Adipocyte (in vitro differentiated cells): ENCODE measurements around the gene SIN3B.
A peak's percentile ranks its signal among the peaks of the same experiment; 100 is the strongest.
"Not testable (repeated sequence)": the region's sequence is repeated elsewhere in the genome, so short reads cannot be mapped to it uniquely, and the experiment has no call there.

ENCODE experiments used
- DNase-seq: peaks from one replicate; pipeline ENCODE4 v3.0.0-alpha.2; 2015; ENCODE audit warnings: low read depth
- H3K27me3 ChIP-seq: replicated peaks from 2 replicates; pipeline ENCODE4 v1.7.0; 2013; ENCODE audit warnings: mild to moderate bottlenecking, low read length, moderate library complexity; ENCODE audit not compliant: control insufficient read depth, insufficient read depth
- H3K36me3 ChIP-seq: 2 replicates; pipeline ENCODE4 v1.7.0; 2013; ENCODE audit warnings: low read length, mild to moderate bottlenecking, moderate library complexity; ENCODE audit not compliant: control insufficient read depth, insufficient read depth, severe bottlenecking
- H3K4me1 ChIP-seq: 2 replicates; pipeline ENCODE4 v1.7.0; 2013; ENCODE audit warnings: mild to moderate bottlenecking, low read length, moderate library complexity; ENCODE audit not compliant: control insufficient read depth, insufficient read depth
- H3K4me3 ChIP-seq: 2 replicates; pipeline ENCODE4 v1.7.0; 2013; ENCODE audit warnings: mild to moderate bottlenecking, low read length, moderate library complexity
- H3K9ac ChIP-seq: 2 replicates; pipeline ENCODE4 v1.7.0; 2013; ENCODE audit warnings: mild to moderate bottlenecking, low read length, moderate library complexity
- H3K9me3 ChIP-seq: 2 replicates; pipeline ENCODE4 v1.7.0; 2013; ENCODE audit warnings: mild to moderate bottlenecking, low read length, moderate library complexity; ENCODE audit not compliant: control insufficient read depth

The SIN3B gene

GRCh38 chr19:16797876-16798275 is 31.3 kb upstream of the SIN3B start:
- no peak overlapping the region for H3K4me3 ChIP-seq
- H3K27me3 ChIP-seq = no peaks in the 10 kb centered on the region
- DNase-seq = no peak
- peaks cover 3% of the 10 kb centered on the region for H3K9me3 ChIP-seq
- H3K9ac ChIP-seq = no peak overlapping the region
- no peaks in the 10 kb centered on the region for H3K36me3 ChIP-seq
- H3K4me1 ChIP-seq = peaks cover 2% of the 10 kb centered on the region

DNA sequence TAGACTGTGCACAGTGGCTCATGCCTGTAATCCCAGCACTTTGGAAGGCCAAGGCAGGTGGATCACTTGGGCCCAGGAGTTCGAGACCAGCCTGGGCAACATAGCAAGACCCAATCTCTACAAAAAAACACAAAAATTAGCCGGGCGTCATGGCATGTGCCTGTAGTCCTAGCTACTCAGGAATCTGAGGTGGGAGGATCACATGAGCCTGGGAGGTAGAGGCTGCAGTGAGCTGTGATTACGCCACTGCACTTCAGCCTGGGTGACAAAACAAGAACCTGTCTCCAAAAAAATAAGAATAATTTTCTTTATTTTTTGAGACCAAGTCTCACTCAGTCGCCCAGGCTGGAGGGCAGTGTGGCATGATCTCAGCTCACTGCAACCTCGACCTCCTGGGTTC is 30.9 kb upstream of the SIN3B start:
- not testable (repeated sequence) for H3K9me3 ChIP-seq, H3K4me3 ChIP-seq, H3K4me1 ChIP-seq

GRCh38 chr19:16799740-16800139 is 29.5 kb upstream of the SIN3B start:
- Histone ChIP-seq H3K36me3 (no peaks in the 10 kb centered on the region), H3K4me1 (peaks cover 2% of the 10 kb centered on the region), H3K9me3 (peaks cover 3% of the 10 kb centered on the region), H3K4me3 (no peak overlapping the region), H3K27me3 (no peaks in the 10 kb centered on the region), H3K9ac (no peak overlapping the region)
- no peak for DNase-seq

More for the DNA sequence above, 30.9 kb upstream of the SIN3B start:
- not testable (repeated sequence) for H3K27me3 ChIP-seq, H3K36me3 ChIP-seq, H3K9ac ChIP-seq, DNase-seq

GRCh38 chr19:16801600-16802013 is 27.6 kb upstream of the SIN3B start:
- Histone ChIP-seq H3K9me3 (no peaks in the 10 kb centered on the region), H3K27me3 (peaks cover 4% of the 10 kb centered on the region), H3K4me3 (no peak overlapping the region), H3K4me1 (peaks cover 2% of the 10 kb centered on the region), H3K9ac (no peak overlapping the region), H3K36me3 (no peaks in the 10 kb centered on the region)
- DNase-seq = peak; percentile 11

- Histone ChIP-seq H3K36me3 (no peaks in the 10 kb centered on the region), H3K4me1 (peaks cover 2% of the 10 kb centered on the region), H3K4me3 (no peak overlapping the region), H3K27me3 (peaks cover 4% of the 10 kb centered on the region), H3K9ac (no peak overlapping the region), H3K9me3 (no peaks in the 10 kb centered on the region)
- no peak for DNase-seq
These were observed 25.0 kb upstream of the SIN3B start for GRCh38 chr19:16804176-16804575.

- H3K36me3 ChIP-seq = no peaks in the 10 kb centered on the region
- no peak for DNase-seq
- peaks cover 5% of the 10 kb centered on the region for H3K9me3 ChIP-seq
- H3K27me3 ChIP-seq = peaks cover 4% of the 10 kb centered on the region
- no peaks in the 10 kb centered on the region for H3K4me1 ChIP-seq
- no peak overlapping the region for H3K9ac ChIP-seq
- H3K4me3 ChIP-seq = no peak overlapping the region
These were observed 21.5 kb upstream of the SIN3B start for GRCh38 chr19:16807549-16808284.

DNA sequence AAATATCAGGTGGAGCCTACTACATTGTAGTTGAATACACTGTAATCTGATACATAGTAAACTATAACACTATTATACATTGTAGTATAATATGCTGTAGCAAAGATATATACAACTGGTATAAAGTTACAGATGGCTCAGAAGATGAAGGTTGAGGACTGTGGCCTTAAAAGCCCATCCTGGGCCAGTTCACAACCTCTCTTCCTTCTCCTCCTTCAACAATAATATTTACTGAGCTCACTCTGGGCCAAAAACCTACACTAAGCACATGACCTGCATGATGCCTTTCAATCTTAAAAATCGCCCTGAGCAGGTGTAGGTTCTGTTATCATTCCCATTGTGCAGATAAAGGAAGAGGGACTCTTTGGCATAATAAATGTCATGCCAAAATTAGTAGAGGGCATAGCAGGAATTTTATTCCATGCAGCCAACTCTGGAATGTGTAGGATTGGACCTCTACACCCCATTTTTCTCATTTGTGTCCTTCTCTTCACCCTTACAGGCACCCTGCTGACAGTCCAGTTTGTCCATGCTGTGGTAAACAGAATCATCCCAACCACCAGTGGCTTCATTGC is 14.6 kb upstream of the SIN3B start:
- Histone ChIP-seq H3K9me3 (peaks cover 45% of the 10 kb centered on the region), H3K9ac (no peak overlapping the region), H3K36me3 (no peaks in the 10 kb centered on the region), H3K27me3 (no peaks in the 10 kb centered on the region), H3K4me1 (no peaks in the 10 kb centered on the region), H3K4me3 (no peak overlapping the region)
- DNase-seq = peak; percentile 29

GRCh38 chr19:16820056-16820455 is 9.1 kb upstream of the SIN3B start:
- no peak for DNase-seq
- Histone ChIP-seq H3K36me3 (no peaks in the 10 kb centered on the region), H3K4me3 (no peak overlapping the region), H3K4me1 (peaks cover 16% of the 10 kb centered on the region), H3K27me3 (no peaks in the 10 kb centered on the region), H3K9me3 (peaks cover 17% of the 10 kb centered on the region), H3K9ac (no peak overlapping the region)

- Histone ChIP-seq H3K27me3 (no peaks in the 10 kb centered on the region), H3K9ac (no peak overlapping the region), H3K4me1 (peaks cover 23% of the 10 kb centered on the region), H3K9me3 (peaks cover 6% of the 10 kb centered on the region), H3K36me3 (no peaks in the 10 kb centered on the region), H3K4me3 (no peak overlapping the region)
- DNase-seq = no peak
These were observed 8.1 kb upstream of the SIN3B start for GRCh38 chr19:16821081-16821480.

- peaks cover 23% of the 10 kb centered on the region for H3K4me1 ChIP-seq
- DNase-seq = no peak
These were observed 6.5 kb upstream of the SIN3B start for GRCh38 chr19:16822648-16823047.

GRCh38 chr19:16824658-16825311 is 4.4 kb upstream of the SIN3B start:
- Histone ChIP-seq H3K9me3 (no peaks in the 10 kb centered on the region), H3K4me1 (peaks cover 23% of the 10 kb centered on the region), H3K36me3 (no peaks in the 10 kb centered on the region), H3K9ac (peak overlapping the region; percentile 47), H3K27me3 (no peaks in the 10 kb centered on the region), H3K4me3 (peak overlapping the region; percentile 76)
- DNase-seq = no peak

More at GRCh38 chr19:16822648-16823047, 6.5 kb upstream of the SIN3B start:
- H3K36me3 ChIP-seq = no peaks in the 10 kb centered on the region
- no peak overlapping the region for H3K4me3 ChIP-seq
- no peak overlapping the region for H3K9ac ChIP-seq
- no peaks in the 10 kb centered on the region for H3K27me3 ChIP-seq
- no peaks in the 10 kb centered on the region for H3K9me3 ChIP-seq
